HEK293 (cell line): ENCODE results near the gene PC.

Experiments
- CTCF ChIA-PET: fragments of 350-600 bp; formaldehyde crosslinking; extraction: SDS; loops from one replicate; lab custom pipeline; 2021; ENCODE audit warnings: antibody characterized with exemption; lab: Yijun Ruan, JAX
- POLR2A ChIA-PET: fragments of 300-600 bp; formaldehyde crosslinking; extraction: SDS; loops from one replicate; lab custom pipeline; 2020; ENCODE audit warnings: antibody characterized with exemption, inconsistent platforms; lab: Yijun Ruan, JAX
- H3K27ac ChIP-seq: fragments of 200-500 bp; sonication (Bioruptor generic); 2 replicates; pipeline ENCODE4 v1.5.1; 2014; ENCODE audit warnings: low read depth, low read length, control low read depth, inconsistent platforms; ENCODE audit errors: extremely low read depth
- H3K36me3 ChIP-seq, 2 experiments: fragments of 200-500 bp in 1 of 2; sonication (Bioruptor generic) in 1 of 2; 1 replicate in 1 of 2; 2 replicates in 1 of 2; pipeline ENCODE4 v1.5.1; 2014 to 2017; ENCODE audit warnings: inconsistent platforms in 2 of 2, low read length in 2 of 2; ENCODE audit not compliant: control insufficient read depth in 2 of 2, insufficient read depth in 1 of 2
- H3K4me1 ChIP-seq: fragments of 200-500 bp; sonication (Bioruptor generic); 2 replicates; pipeline ENCODE4 v1.5.1; 2014; ENCODE audit warnings: mild to moderate bottlenecking, low read length, inconsistent platforms; ENCODE audit not compliant: control insufficient read depth, insufficient read depth
- H3K4me3 ChIP-seq: 2 replicates; pipeline ENCODE4 v1.5.1; 2011; ENCODE audit warnings: low read depth, mild to moderate bottlenecking, control low read depth, low read length, moderate library complexity
- H3K9me3 ChIP-seq: fragments of 200-500 bp; sonication (Bioruptor generic); 2 replicates; pipeline ENCODE4 v1.5.1; 2014; ENCODE audit warnings: low read depth, low read length, inconsistent platforms; ENCODE audit not compliant: control insufficient read depth, insufficient read depth
- EGR2 ChIP-seq: fragments of 450-650 bp; formaldehyde crosslinking; IDR thresholded peaks from 2 replicates; pipeline ENCODE4 v1.5.1; 2016; ENCODE audit warnings: low read depth, missing biosample characterization, missing genetic modification characterization
- GLI2 ChIP-seq: fragments of 450-650 bp; formaldehyde crosslinking; IDR thresholded peaks from 2 replicates; pipeline ENCODE4; 2017; ENCODE audit warnings: missing biosample characterization, missing genetic modification characterization, low read depth, borderline replicate concordance
- GLIS2 ChIP-seq: fragments of 450-650 bp; formaldehyde crosslinking; IDR thresholded peaks from 2 replicates; pipeline ENCODE4 v1.5.1; 2016; ENCODE audit warnings: missing biosample characterization, missing genetic modification characterization
- ZBTB21 ChIP-seq: fragments of 450-650 bp; formaldehyde crosslinking; IDR thresholded peaks from 2 replicates; pipeline ENCODE4 v1.5.1; 2017; ENCODE audit warnings: missing biosample characterization, missing genetic modification characterization
- ZFHX2 ChIP-seq: fragments of 450-650 bp; formaldehyde crosslinking; conservative IDR thresholded peaks from 2 replicates; pipeline ENCODE4 v1.5.1; 2016; ENCODE audit warnings: missing biosample characterization, missing genetic modification characterization
- ZNF112 ChIP-seq: fragments of 450-650 bp; formaldehyde crosslinking; IDR thresholded peaks from 2 replicates; pipeline ENCODE4 v1.5.0; 2017; ENCODE audit warnings: missing biosample characterization, missing genetic modification characterization
- ZNF2 ChIP-seq: fragments of 450-650 bp; formaldehyde crosslinking; IDR thresholded peaks from 2 replicates; pipeline ENCODE4 v1.5.1; 2016; ENCODE audit warnings: missing biosample characterization, missing genetic modification characterization
- ZNF426 ChIP-seq: fragments of 450-650 bp; formaldehyde crosslinking; IDR thresholded peaks from 2 replicates; pipeline ENCODE4 v1.5.1; 2017; ENCODE audit warnings: missing biosample characterization, missing genetic modification characterization, mild to moderate bottlenecking, inconsistent platforms, moderate library complexity
- ZNF521 ChIP-seq: fragments of 450-650 bp; formaldehyde crosslinking; IDR thresholded peaks from 2 replicates; pipeline ENCODE4 v1.5.1; 2017; ENCODE audit warnings: missing biosample characterization, mild to moderate bottlenecking, missing genetic modification characterization
- ZNF555 ChIP-seq: fragments of 450-650 bp; formaldehyde crosslinking; conservative IDR thresholded peaks from 2 replicates; pipeline ENCODE4 v1.5.1; 2017; ENCODE audit warnings: missing biosample characterization, mild to moderate bottlenecking, missing genetic modification characterization, inconsistent platforms
- ZNF600 ChIP-seq: fragments of 450-650 bp; formaldehyde crosslinking; IDR thresholded peaks from 2 replicates; pipeline ENCODE4 v1.5.1; 2016; ENCODE audit warnings: missing biosample characterization, missing genetic modification characterization
- ZNF629 ChIP-seq: fragments of 450-650 bp; formaldehyde crosslinking; IDR thresholded peaks from 2 replicates; pipeline ENCODE4 v1.5.1; 2017; ENCODE audit warnings: missing biosample characterization, missing genetic modification characterization
- ZNF660 ChIP-seq: fragments of 450-650 bp; IDR thresholded peaks from 2 replicates; pipeline ENCODE4 v1.5.1; 2018; ENCODE audit warnings: missing biosample characterization, mild to moderate bottlenecking, missing genetic modification characterization
- ZNF76 ChIP-seq: fragments of 450-650 bp; formaldehyde crosslinking; IDR thresholded peaks from 2 replicates; pipeline ENCODE4; 2016; ENCODE audit warnings: low read depth, missing biosample characterization, missing genetic modification characterization, borderline replicate concordance
- ZNF776 ChIP-seq: fragments of 450-650 bp; formaldehyde crosslinking; IDR thresholded peaks from 2 replicates; pipeline ENCODE4 v1.5.0; 2017; ENCODE audit warnings: missing biosample characterization, missing genetic modification characterization, borderline replicate concordance
- ZNF792 ChIP-seq: fragments of 450-650 bp; formaldehyde crosslinking; IDR thresholded peaks from 2 replicates; pipeline ENCODE4 v1.5.1; 2016; ENCODE audit warnings: missing biosample characterization, missing genetic modification characterization
- ZNF830 ChIP-seq: fragments of 450-650 bp; IDR thresholded peaks from 2 replicates; pipeline ENCODE4 v1.5.0; 2018; ENCODE audit warnings: missing biosample characterization, missing genetic modification characterization, low read depth, mild to moderate bottlenecking, moderate library complexity
- ZNF843 ChIP-seq: fragments of 450-650 bp; formaldehyde crosslinking; IDR thresholded peaks from 2 replicates; pipeline ENCODE4 v1.5.1; 2016; ENCODE audit warnings: missing biosample characterization, missing genetic modification characterization
- TF ChIP-seq, protein P1 (sequence below): fragments of 450-650 bp; formaldehyde crosslinking; IDR thresholded peaks from 2 replicates; pipeline ENCODE4 v1.5.1; 2016; ENCODE audit warnings: missing biosample characterization, missing genetic modification characterization
- TF ChIP-seq, protein P2 (sequence below): fragments of 450-650 bp; formaldehyde crosslinking; IDR thresholded peaks from 2 replicates; pipeline ENCODE4 v1.5.1; 2016; ENCODE audit warnings: missing biosample characterization, missing genetic modification characterization
- TF ChIP-seq, protein P3 (sequence below): fragments of 450-650 bp; formaldehyde crosslinking; IDR thresholded peaks from 2 replicates; pipeline ENCODE4 v1.5.1; 2016; ENCODE audit warnings: missing biosample characterization, missing genetic modification characterization, low read depth

The PC gene

DNA sequence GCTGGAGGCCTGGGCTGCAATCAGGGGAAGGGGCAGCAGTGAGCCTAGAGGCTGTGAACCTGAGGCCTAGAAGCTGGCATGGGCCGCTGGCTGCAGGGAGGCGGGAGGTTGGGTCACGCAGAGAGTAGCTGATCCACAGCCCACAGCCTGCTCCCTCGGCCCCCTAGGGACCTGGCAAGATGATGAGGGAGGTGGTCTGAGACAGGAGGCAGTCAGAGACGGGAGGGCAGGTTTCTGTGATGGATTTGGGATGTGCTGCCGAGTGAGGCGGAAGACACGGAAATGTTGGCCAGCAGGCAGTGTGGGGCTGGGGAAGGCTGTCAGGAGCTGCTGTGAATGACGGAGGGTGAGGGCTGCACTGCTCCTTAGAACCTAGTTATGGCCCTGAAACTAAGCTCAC lies 78.6 kb downstream of the PC start:
- TF ChIP-seq, protein P1, sequence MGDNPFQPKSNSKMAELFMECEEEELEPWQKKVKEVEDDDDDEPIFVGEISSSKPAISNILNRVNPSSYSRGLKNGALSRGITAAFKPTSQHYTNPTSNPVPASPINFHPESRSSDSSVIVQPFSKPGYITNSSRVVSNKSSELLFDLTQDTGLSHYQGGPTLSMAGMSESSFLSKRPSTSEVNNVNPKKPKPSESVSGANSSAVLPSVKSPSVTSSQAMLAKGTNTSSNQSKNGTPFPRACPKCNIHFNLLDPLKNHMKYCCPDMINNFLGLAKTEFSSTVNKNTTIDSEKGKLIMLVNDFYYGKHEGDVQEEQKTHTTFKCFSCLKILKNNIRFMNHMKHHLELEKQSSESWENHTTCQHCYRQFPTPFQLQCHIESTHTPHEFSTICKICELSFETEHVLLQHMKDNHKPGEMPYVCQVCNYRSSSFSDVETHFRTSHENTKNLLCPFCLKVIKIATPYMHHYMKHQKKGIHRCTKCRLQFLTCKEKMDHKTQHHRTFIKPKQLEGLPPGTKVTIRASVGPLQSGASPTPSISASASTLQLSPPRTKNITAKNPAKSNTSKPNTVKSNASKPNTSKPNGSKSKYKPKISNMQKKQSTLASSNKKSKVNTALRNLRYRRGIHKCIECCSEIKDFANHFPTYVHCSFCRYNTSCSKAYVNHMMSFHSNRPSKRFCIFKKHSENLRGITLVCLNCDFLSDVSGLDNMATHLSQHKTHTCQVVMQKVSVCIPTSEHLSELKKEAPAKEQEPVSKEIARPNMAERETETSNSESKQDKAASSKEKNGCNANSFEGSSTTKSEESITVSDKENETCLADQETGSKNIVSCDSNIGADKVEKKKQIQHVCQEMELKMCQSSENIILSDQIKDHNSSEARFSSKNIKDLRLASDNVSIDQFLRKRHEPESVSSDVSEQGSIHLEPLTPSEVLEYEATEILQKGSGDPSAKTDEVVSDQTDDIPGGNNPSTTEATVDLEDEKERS (tag by site-specific recombination), result no peak
- no peak for TF ChIP-seq ZNF792 (tag by site-specific recombination)
- peak; percentile 90 for TF ChIP-seq ZNF600 (tag by site-specific recombination)
- TF ChIP-seq, all 188 proteins: peak for 1
- ChIA-PET POLR2A (no interaction called here), CTCF (interaction anchor here (1.4 kb wide), 1 partner anchor 37 kb away, joined by 4 read pairs; no protein-coding TSS in a partner anchor)
- Histone ChIP-seq H3K36me3 (no peaks in the 10 kb centered on the region), H3K9me3 (no peaks in the 10 kb centered on the region), H3K27ac (no peak overlapping the region), H3K4me1 (no peaks in the 10 kb centered on the region), H3K4me3 (no peak overlapping the region)

DNA sequence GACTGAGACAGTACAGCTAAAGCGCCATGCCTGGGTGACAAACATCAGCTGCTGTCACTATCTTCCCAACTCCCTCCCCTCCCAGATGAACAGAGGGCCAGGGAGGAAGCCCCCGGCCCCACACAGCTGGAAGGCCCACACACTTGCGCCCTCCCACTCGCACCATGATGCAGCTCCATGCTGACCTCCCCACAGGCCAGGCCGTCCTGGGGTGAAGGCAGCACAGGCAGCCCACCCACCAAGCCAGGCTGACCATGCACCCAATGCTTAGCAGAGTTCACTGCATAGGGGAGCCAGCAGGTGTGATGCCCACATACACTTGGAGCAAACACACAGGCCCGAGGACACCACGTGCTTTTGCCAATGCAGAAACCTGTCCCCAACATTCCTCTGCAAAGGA lies 79.2 kb downstream of the PC start:
- H3K4me1 ChIP-seq, result no peaks in the 10 kb centered on the region
- ChIA-PET CTCF (interaction anchor here (0.7 to 1.4 kb wide), 2 partner anchors 37 to 97 kb away, joined by 3 to 4 read pairs; no protein-coding TSS in a partner anchor), POLR2A (no interaction called here)
- no peaks in the 10 kb centered on the region for H3K36me3 ChIP-seq
- H3K4me3 ChIP-seq, result no peak overlapping the region
- no peaks in the 10 kb centered on the region for H3K9me3 ChIP-seq
- H3K27ac ChIP-seq, result no peak overlapping the region
- TF ChIP-seq ZNF830 (tag by site-specific recombination) (no peak), ZNF555 (tag by site-specific recombination) (no peak), ZNF776 (tag by site-specific recombination) (no peak), EGR2 (tag by site-specific recombination) (peak; percentile 10; the same call in 1 of the 2 replicates), ZNF660 (tag by site-specific recombination) (no peak)

DNA sequence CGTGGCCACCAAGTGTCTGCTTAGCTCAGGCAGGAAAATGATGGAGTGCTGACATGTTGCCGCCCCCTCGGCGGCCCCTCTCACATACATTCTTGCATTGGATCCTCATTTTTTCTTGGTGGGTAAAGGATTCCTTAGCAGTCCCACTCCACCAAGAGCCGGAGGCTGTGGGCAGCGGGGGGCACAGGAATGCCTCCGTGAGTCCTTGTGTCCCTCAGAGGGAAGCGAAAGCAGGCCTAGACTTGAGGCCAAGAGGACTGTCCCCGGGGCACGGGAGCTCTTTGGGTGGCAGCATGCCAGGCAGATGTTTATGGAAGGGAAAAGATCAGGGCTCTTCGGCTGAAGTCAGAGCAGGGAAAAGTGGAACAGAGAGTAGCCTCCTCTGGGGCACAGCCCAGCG lies 79.7 kb downstream of the PC start:
- no peaks in the 10 kb centered on the region for H3K4me1 ChIP-seq
- POLR2A ChIA-PET, result no interaction called here
- CTCF ChIA-PET, result interaction anchor here (0.7 kb wide), 1 partner anchor 98 kb away, joined by 3 read pairs; no protein-coding TSS in a partner anchor

DNA sequence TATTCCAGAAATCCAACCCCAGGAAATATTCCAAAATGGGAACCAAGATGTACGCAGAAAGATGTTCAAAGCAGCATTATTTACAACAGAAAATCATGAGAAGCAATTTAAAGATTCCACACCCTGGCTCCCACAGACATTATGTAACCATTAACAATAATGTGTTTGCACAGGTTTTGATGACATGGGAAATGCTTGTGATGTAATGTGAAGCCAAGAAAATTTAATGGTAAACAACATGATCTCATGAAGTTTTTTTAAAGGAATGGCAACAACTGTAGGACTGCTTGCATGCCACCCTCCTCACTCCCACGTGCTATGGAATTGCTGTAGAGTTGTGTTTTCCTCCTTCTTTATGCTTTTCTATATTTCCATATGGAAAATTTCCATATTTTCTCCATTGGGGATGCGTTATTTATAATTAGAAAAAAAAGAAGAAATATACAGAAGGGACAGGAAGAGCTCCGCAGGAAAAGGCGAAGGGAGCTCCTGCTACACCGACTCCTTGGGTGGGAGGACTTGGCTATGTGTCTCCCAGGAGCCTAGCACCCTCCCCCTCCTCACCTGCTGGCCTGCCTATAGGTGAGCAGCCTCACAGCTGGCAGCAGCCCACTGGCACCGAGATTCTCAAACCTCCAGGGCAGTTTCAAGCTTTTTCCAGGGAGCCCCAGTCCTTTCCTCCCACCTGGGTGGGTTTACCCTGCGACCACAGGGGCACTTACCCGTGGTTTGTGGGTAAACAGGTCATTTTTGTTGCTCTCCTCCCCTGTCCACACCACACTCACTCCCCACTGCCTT lies 80.4 kb downstream of the PC start:
- Histone ChIP-seq H3K36me3 (no peaks in the 10 kb centered on the region), H3K27ac (no peak overlapping the region), H3K4me1 (no peaks in the 10 kb centered on the region), H3K4me3 (no peak overlapping the region), H3K9me3 (no peaks in the 10 kb centered on the region)
- ChIA-PET POLR2A (no interaction called here), CTCF (no interaction called here)
- TF ChIP-seq, protein P2, sequence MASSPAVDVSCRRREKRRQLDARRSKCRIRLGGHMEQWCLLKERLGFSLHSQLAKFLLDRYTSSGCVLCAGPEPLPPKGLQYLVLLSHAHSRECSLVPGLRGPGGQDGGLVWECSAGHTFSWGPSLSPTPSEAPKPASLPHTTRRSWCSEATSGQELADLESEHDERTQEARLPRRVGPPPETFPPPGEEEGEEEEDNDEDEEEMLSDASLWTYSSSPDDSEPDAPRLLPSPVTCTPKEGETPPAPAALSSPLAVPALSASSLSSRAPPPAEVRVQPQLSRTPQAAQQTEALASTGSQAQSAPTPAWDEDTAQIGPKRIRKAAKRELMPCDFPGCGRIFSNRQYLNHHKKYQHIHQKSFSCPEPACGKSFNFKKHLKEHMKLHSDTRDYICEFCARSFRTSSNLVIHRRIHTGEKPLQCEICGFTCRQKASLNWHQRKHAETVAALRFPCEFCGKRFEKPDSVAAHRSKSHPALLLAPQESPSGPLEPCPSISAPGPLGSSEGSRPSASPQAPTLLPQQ, result 0 out of 2 replicates have a peak, but pooled peaks have one; percentile 20
- TF ChIP-seq GLI2 (tag by site-specific recombination) (no peak), ZBTB21 (peak; percentile 80), ZFHX2 (tag by site-specific recombination) (peak; percentile 43), ZNF843 (no peak), ZNF112 (tag by site-specific recombination) (no peak), ZNF426 (tag by site-specific recombination) (no peak), ZNF2 (tag by site-specific recombination) (no peak), ZNF629 (peak; percentile 87)
- TF ChIP-seq, protein P3, sequence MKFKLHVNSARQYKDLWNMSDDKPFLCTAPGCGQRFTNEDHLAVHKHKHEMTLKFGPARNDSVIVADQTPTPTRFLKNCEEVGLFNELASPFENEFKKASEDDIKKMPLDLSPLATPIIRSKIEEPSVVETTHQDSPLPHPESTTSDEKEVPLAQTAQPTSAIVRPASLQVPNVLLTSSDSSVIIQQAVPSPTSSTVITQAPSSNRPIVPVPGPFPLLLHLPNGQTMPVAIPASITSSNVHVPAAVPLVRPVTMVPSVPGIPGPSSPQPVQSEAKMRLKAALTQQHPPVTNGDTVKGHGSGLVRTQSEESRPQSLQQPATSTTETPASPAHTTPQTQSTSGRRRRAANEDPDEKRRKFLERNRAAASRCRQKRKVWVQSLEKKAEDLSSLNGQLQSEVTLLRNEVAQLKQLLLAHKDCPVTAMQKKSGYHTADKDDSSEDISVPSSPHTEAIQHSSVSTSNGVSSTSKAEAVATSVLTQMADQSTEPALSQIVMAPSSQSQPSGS (tag by site-specific recombination), result peak; percentile 84
- TF ChIP-seq, all 188 proteins: peak for 5

More for the DNA sequence above, 79.7 kb downstream of the PC start:
- H3K9me3 ChIP-seq, result no peaks in the 10 kb centered on the region
- no peak overlapping the region for H3K4me3 ChIP-seq
- H3K27ac ChIP-seq, result no peak overlapping the region
- H3K36me3 ChIP-seq, result no peaks in the 10 kb centered on the region
- no peak for TF ChIP-seq ZNF76
- peak; percentile 37; the same call in 1 of the 2 replicates for TF ChIP-seq GLIS2 (tag by site-specific recombination)
- TF ChIP-seq ZNF521 (tag by site-specific recombination), result no peak
